LNCaP clone FGC (cell line): ENCODE data around the gene P2RY10.

ENCODE experiments used
- DNase-seq: peaks from one replicate; pipeline ENCODE4 v3.0.0-alpha.2; 2011; ENCODE audit warnings: low read depth
- H3K4me3 ChIP-seq: 2 replicates; pipeline ENCODE4 v1.5.1; 2011; ENCODE audit warnings: mild to moderate bottlenecking, low read depth, low read length, control low read depth
- CTCF ChIP-seq: IDR thresholded peaks from 2 replicates; pipeline ENCODE4 v1.5.1; 2012; ENCODE audit warnings: mild to moderate bottlenecking; ENCODE audit not compliant: control insufficient read depth, insufficient read depth; ENCODE audit errors: extremely low read depth

The P2RY10 gene, protein sequence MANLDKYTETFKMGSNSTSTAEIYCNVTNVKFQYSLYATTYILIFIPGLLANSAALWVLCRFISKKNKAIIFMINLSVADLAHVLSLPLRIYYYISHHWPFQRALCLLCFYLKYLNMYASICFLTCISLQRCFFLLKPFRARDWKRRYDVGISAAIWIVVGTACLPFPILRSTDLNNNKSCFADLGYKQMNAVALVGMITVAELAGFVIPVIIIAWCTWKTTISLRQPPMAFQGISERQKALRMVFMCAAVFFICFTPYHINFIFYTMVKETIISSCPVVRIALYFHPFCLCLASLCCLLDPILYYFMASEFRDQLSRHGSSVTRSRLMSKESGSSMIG

DNA sequence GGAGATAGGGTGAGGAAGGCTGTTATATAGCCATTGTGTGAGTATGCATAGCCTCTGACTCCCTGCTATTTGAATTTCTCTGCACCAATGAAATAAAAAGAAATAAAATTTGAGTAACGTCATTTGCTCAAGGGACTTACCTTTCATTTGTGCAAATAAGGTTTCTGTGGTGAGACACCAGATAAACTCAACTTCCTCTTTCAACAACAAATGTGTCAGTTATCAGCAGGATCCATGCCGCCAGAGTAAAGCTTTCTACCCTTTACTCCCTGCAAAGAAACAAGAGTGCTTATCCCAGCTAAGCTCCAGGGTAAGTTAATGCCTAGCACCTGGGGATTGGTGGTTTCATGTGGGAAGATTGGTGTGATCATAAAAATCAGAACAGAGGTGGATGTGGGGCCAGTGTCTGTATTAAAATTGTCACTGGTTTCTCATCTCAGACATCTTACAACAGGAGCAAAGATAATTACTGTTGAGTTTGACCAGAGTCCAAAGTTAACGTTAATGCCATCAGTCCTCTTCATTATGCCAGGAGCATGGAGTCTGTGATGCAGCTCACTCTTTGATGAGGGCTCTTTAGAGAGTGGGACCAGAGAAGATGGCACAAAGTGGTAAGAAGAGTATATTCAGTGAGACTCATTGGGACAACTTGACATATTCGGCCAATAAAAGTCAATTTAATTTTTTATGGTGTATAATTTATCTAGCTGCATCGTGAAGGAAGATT lies at the start of gene P2RY10:
Gene P2RY10 (plus strand): TSS at position 206 of the 727 bp plus-strand sequence. CDS start 15,130 bp downstream, outside the sequence.
- DNase-seq = no peak
- no peak for TF ChIP-seq CTCF

DNA sequence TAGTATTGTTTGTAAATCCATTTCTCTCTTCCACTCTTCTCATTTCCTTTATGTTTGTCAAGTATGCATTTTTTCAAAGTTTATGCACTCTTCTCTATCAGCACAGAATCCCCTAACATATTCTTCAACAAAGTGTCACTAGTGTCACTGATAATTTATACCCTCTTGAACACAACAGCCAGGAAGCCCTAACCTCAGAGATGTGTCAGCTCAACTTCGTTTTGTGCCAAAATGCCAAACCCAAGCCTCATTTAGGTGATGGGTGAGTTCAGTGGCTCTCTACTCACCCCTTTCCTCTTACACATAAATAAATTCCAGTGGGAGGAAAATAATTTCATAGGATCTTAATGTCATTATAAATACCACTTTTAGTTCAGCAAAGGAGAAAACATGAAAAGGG lies 22.4 kb upstream of the P2RY10 start:
- no peak for TF ChIP-seq CTCF
- no peak for DNase-seq
- H3K4me3 ChIP-seq = no peak overlapping the region

More for the DNA sequence above, at the start of gene P2RY10:
- H3K4me3 ChIP-seq = no peak within 1 kb of the TSS

- no peak for DNase-seq
- no peak for TF ChIP-seq CTCF
- H3K4me3 ChIP-seq = no peak overlapping the region
Measured at GRCh38 chrX:78923198-78924015, 21.8 kb upstream of the P2RY10 start.

DNA sequence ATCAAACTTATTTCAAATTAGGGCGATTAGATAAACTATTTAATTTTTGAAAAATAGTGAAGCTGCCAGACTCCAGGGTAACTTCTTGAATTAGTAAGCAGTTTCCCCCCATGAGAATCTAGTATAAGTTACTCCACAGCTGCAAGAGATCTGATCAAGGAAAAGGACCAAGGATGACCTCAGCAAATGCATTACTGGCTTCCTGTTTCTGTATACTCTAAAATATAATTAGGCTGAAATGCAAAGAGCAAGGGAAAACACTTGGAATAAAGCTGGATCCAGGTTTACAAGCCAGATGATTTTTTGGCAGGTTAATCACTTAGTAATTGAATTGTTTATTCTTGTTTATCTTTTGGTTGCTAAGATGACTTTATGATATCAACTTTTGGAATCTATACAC lies 13.4 kb upstream of the P2RY10 start:
- H3K4me3 ChIP-seq = no peak overlapping the region
- no peak for TF ChIP-seq CTCF
- DNase-seq = no peak

DNA sequence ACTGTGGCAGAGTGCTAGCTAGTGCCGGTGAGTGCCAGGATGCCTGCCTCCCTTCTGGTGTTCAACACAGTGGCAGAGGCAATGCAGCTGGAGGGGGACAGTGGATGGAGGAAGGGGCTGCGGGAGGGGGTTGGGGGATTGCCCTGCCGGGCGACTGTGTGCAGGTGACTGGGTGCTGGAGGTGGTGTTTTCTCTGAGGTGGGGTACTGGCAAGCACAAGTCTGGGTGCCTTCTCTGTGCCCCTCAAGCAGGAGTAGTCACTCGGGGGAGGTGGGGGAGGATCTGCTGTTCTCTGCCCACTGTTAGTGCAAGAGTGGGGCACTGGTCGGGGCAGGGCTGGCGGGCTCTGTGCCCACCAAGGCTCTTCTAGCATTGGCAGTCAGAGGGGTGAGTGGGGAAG lies 10.3 kb upstream of the P2RY10 start:
- H3K4me3 ChIP-seq = no peak overlapping the region
- DNase-seq = no peak
- no peak for TF ChIP-seq CTCF

DNA sequence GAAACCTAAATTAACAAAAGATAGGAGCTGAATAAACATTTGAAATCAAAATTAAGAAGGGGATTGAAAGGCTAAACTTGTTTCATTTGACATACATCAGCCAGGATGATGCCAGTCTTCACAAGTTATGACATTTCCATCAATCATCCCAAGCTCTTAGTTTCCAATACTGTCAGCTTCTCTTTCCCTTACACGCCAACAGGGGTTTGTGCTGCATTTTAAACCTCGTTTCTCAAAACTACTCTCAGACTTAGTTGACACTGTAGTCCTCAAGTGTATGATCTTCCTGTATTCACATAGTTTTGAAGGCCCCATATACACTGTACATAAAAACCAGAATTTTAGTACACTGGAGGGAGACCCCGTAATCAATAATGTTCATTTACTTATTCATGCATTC lies 840 bp upstream of the P2RY10 start:
- no peak overlapping the region for H3K4me3 ChIP-seq
- DNase-seq = no peak
- TF ChIP-seq CTCF = no peak
